Amygdala (tissue), 56 donors: ENCODE measurements around the gene RFPL2.

ENCODE experiments used
- DNase-seq, 56 donors: peaks; one replicate each; lab custom pipeline; 2025; lab: John Stamatoyannopoulos, UW

The RFPL2 gene

GRCh38 chr22:32204856-32205722 is at the start of gene RFPL2:
RFPL2 (minus strand) TSS chr22:32205073; CDS start chr22:32202451, 2,622 bp downstream.
- DNase-seq: peak in 23 of 56 donors; percentile 7 to 64 (median 31)

- DNase-seq: no peak
Measured at GRCh38 chr22:32249231-32249630, 44.4 kb upstream of the RFPL2 start.

GRCh38 chr22:32248276-32248675 is 43.4 kb upstream of the RFPL2 start:
- no peak for DNase-seq

DNA sequence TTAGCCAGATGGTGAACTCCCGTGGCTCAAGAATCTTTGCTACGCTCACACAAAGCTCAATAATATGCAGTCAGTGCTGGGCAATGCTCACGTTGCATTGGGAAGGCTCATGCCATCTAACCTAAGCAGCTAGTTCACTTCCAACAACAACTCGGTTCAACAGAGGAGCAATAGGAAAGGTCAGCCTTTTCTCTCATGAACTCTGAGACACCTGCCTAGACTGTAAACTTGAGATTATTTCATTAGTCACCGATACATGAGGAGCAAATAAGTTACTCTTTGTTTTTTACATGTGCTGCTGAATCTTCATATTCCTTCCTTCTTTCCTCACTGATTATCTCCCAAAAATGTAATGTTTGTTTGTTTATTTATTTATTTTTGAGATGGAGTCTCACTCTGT is 41.3 kb upstream of the RFPL2 start:
- no peak for DNase-seq

DNA sequence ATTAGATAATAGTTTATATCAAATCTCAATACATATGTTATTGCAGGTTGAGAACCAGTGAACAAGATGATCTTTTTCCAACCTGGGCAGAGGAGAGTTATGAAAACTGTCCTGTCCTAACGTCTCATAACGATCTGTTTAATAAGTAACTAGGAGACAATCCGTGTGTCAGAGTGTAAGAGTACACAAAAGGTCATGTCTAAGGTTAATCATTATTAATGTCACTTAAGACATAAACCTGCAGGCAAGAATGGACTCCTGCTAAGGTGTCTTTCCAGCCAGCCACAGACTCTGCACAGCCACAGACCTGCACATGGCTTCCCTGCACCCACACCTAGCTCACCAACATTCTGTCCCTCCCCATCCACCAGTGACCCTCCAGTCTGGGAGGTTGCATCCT is 40.2 kb upstream of the RFPL2 start:
- no peak for DNase-seq

DNA sequence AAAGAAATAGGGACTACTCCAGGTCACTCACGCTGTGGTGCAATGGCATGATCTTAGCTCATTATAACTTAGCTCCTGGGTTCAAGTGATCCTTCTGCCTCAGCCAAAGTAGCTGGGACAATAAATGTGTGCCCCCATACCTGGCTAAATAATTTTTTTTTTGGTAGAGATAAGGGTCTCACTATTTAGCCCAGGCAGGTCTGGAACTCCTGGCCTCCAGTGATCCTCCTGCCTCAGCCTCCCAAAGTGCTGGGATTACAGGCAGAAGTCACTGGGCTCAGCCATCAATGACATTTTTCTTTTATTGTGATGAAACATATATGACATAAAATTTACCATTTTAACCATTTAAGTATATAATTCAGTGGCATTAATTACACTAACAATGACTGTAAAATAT is 39.7 kb upstream of the RFPL2 start:
- DNase-seq: no peak

GRCh38 chr22:32240461-32240860 is 35.6 kb upstream of the RFPL2 start:
- no peak for DNase-seq

DNA sequence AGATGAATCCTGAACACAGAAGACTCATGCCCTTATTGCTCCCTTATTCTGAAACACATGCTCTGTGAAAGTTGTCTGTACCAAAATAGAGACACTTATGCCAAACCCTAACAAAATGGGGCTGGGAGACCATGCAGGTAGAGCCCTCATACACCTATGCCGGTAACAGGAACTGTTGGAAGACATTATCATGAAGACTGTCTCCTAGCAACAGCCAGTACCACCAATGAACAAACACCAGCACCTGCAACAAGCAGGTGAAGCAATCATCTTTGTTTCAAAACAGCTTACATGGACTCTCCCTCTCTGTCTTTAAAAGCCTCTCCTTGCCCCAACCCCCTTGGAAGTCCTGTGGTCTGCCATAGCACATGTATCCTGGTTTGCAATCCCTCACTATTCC is 33.0 kb upstream of the RFPL2 start:
- no peak for DNase-seq

DNA sequence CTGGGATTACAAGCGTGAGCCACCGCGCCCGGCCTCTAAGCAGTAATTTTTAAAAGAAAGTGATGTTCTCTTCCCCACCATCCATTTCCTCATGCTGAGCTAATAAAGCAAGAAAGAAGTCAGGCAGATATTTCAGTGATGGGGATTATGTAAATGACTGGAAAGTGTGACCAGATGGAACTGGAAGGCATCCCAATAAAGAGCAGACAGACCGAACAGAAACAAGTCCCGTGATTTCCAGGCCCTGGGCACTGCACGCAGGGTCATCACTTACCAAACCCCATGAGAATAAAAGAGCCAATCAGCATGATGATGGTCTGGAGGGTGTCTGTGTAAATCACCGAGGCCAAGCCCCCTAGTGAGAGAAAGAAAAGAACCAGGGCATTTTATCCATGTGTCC is 32.1 kb upstream of the RFPL2 start:
- no peak for DNase-seq

GRCh38 chr22:32233091-32233490 is 28.2 kb upstream of the RFPL2 start:
- DNase-seq: no peak

GRCh38 chr22:32232191-32232830 is 27.4 kb upstream of the RFPL2 start:
- no peak for DNase-seq

- DNase-seq: no peak
Measured at GRCh38 chr22:32226326-32227104, 21.6 kb upstream of the RFPL2 start.

GRCh38 chr22:32222991-32223390 is 18.1 kb upstream of the RFPL2 start:
- DNase-seq: no peak

DNA sequence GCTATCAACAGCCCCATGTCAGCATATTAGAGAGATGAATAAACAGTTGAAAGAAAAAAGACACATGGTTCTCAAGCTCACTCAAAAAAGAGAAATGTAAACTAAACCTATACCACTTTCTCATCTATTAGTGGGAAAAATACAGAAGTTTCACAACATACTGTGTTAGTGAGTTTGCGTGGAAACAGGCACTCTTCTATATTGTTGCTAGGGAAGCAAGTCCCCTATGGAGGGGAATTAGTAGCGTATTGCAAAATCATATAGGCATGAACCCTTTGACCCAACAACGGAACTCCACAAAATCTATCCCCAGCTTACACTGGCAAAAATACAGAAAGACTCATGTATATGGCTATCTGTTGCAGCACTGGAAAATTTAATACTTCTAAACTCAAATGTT is 14.2 kb upstream of the RFPL2 start:
- no peak for DNase-seq

GRCh38 chr22:32218470-32218869 is 13.6 kb upstream of the RFPL2 start:
- DNase-seq: no peak

GRCh38 chr22:32217465-32217864 is 12.6 kb upstream of the RFPL2 start:
- DNase-seq: no peak

DNA sequence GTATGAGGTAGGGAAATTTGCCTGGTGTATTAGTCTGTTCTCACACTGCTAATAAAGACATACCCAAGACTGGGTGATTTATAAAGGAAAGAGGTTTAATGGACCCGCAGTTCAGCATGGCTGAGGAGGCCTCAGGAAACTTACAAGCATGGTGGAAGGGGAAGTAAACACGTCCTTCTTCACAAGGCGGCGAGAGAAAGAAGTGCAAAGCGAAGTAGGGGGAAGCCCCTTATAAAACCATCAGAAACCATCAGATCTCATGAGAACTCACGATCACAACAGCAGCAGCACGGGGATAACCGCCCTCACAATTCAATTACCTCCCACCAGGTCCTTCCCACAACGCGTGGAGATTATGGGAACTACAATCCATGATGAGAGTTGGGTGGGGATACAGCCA is 12.0 kb upstream of the RFPL2 start:
- no peak for DNase-seq

DNA sequence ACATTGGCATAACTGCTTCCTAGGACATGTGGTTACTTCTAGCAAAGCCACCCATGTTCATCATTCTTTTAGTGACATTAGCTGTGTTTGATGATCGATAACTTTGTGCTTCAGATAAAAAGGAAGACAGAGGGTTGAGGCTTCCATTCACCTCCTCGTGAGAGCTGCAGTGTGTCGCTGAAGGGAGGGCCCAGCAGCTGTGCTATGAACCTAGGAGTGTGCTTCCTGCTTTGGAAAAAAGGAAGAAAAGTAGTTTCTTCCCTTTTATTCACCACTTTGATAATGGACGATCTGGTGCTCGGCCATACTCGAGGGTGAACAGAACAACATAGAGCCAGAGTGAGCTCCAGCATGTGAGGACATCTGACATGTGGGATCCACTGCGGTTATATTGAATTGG is 6.1 kb upstream of the RFPL2 start:
- no peak for DNase-seq

GRCh38 chr22:32208681-32209080 is 3.8 kb upstream of the RFPL2 start:
- DNase-seq: no peak

- no peak for DNase-seq
Measured at GRCh38 chr22:32207971-32208480, 3.2 kb upstream of the RFPL2 start.
